ENCODE results near the gene GPC3. TPM values are rescaled to one million over a fixed set of nuclear protein-coding genes. Genes with fewer than 3 reads are reported as not detected.
"Not testable (repeated sequence)": the region's sequence is repeated elsewhere in the genome, so short reads cannot be mapped to it uniquely, and the experiment has no call there.

Gene GPC3
- total RNA-seq, 1 experiment from 2014 or later: not detected

- DNase-seq (ENCODE audit: low read depth): no peak
These were observed 87.7 kb downstream of the GPC3 start for GRCh38 chrX:133897593-133898163.

DNA sequence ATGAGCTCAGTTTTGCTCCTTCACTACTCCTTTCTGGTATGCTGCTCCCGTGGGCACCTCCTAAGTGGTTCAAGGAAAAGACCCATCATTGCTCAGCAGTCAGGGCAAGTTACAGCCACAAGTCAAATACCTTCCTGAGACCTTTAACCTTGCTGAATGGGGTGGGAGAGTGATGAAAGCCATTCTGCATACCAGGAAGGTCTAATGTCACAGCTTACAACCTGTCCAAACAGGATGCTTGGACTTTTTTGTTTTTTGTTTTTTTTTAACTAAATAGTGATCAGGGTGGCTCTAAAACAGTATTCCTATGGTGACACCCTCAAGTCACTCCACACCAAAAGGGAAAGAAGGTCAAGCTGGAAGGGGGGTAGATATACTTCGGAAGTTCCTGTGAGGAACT, 93.1 kb downstream of the GPC3 start:
- no peak for DNase-seq (ENCODE audit: low read depth)

GRCh38 chrX:133888984-133889383, 96.4 kb downstream of the GPC3 start:
- DNase-seq (ENCODE audit: low read depth): no peak

GRCh38 chrX:133888084-133888483, 97.3 kb downstream of the GPC3 start:
- DNase-seq (ENCODE audit: low read depth): not testable (repeated sequence)

- no peak for DNase-seq (ENCODE audit: low read depth)
These were observed 100.7 kb downstream of the GPC3 start for GRCh38 chrX:133884430-133885394.

DNA sequence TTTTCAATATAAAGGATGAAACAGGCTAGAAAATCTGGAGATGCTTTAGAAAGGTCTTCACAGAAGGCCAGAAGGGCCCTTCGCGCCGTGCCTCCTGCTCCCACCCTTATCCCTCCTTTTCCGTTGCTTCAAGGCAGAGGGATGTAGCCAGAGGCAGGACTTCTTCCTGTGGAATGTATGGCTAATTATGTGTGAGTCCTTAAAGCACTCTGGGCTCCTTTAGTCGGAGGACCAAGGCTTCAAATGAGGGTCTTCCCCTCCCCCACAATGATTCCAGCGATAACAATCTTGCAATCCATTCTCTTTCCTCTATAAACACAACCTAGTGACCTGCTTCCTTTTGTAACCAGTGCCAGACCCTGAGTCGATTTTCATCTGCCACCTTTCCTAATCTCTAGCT, 103.5 kb downstream of the GPC3 start:
- DNase-seq (ENCODE audit: low read depth): no peak

GRCh38 chrX:133881007-133881406, 104.4 kb downstream of the GPC3 start:
- no peak for DNase-seq (ENCODE audit: low read depth)

- DNase-seq (ENCODE audit: low read depth): no peak
These were observed 105.4 kb downstream of the GPC3 start for GRCh38 chrX:133880032-133880443.

DNA sequence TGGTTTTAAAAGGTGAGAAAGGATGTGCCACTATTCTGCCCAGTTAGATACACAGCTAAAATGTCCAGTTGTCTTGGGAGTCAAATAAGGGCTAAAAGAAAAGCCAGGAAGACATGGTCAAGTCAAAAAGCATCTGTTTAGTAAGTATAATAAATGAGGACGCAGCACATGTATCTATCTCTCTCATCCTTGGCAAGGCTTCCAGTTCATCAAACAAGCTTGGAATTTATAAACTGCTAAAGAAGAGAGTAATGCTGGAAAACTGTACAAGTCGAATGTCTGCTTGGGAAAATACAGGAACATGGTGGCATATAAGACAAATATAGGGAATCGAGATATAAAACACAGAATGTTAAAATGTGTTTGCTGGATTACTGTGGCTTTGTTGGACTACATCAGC, 106.7 kb downstream of the GPC3 start:
- DNase-seq (ENCODE audit: low read depth): no peak

- no peak for DNase-seq (ENCODE audit: low read depth)
These were observed 108.7 kb downstream of the GPC3 start for GRCh38 chrX:133876646-133877045.

DNA sequence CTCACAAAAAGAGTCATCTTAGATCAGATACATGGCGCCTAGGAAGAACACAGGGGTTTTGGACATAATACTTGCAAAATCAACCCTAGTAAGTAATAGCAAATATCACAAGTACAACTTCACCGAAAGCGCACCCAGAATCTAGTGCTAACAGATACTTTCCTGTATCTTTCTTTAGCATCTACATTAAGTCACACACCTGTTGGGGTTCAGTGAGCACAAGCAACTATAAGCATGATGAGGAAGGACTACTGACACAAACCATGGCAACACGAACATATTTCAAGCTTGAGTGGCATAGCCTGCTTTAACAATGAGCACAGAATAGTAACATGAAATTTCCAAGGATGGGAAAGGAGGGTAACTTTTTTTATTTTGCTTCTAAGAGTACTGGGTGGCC, 116.1 kb downstream of the GPC3 start:
- no peak for DNase-seq (ENCODE audit: low read depth)

DNA sequence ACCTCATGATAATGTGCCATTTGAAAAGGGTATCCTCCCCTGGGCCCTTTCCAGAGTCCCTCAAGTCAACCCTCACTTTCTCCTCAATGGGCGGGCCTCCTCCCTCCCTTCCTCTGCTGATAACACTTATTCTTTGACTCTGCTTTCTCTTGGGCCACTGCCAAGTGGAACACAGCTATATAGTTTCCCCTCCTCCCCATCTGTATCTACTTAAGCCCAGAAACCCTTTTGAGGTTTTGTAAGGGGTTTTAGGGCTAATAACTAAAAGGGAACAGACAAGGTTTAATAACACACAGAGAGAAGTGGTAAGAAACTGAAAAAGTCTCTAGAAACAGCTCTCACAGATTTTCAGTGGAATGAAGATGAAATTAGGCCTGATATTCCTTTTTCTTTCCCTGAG, 116.7 kb downstream of the GPC3 start:
- no peak for DNase-seq (ENCODE audit: low read depth)

DNA sequence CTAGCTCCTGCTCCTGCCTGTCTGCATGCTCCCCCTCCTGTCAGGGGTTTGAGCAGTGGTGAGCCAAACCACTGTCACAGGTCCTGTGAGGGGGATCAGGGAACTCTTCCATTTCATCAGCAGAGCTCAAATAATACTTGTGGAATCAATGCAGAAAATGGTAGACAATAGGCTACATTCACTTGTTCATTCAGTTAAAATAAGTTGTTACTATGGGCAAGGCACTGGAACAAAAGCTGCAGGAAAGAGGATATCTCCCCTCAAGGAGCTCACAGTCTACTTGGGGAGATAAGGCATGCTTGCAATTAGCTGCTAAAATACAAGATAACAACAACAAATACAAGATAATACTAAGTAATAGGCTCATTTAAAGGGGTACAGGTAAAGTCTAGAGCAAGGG, 117.1 kb downstream of the GPC3 start:
- DNase-seq (ENCODE audit: low read depth): no peak

DNA sequence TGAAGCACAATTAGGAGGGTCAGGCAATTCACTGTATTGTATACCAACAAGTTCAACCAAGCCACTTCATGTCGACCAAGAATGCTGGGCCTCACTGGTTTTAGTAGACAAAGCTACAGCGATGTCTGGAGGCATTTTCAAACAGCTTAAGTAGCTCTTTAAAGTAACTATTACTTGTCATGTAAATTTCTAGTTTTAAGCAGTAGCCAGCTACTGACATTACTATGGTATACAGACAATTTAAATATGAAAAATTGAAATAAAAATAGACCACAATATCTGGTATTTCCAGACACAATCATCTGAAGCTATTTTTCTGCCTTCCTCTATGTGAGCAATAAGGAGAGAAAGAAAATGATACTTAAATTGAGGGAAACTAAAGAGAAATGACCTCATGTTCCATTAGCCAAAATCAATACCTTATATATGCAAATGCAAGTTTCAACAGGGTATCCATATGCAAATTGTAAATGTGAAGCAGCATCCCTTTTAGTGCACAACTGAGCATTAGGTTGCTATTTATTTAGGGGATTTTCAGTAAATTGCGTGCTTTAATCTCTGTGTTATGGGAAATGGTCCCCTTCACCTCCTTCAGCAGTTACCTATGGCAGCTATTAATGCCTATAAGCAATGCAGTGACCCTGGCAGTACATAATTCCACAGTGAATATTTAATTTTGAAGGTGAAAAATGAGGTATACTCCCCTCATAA, 119.5 kb downstream of the GPC3 start:
- no peak for DNase-seq (ENCODE audit: low read depth)

DNA sequence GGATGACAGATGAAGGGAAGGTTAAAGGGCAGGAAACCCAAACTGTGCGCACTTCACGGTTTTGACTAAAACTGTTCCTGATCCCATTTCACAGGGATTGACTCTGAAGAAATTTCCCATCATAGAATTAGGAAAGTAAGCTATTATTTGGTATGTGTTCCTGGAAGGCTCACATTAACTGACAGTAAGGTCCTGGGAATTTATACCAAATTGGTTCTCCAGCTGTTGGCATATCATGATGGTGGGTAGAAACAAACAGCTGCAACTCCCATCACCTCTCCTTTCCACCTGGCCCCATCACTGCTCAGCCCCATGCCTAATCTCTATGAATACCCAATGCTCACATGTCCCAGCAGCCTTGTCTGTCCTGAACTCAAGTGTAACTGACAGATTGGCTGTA, 121.2 kb downstream of the GPC3 start:
- no peak for DNase-seq (ENCODE audit: low read depth)

- DNase-seq (ENCODE audit: low read depth): peak; percentile 17
These were observed 125.5 kb downstream of the GPC3 start for GRCh38 chrX:133859860-133860259.

- no peak for DNase-seq (ENCODE audit: low read depth)
These were observed 126.1 kb downstream of the GPC3 start for GRCh38 chrX:133859336-133859735.

GRCh38 chrX:133857640-133858269, 127.6 kb downstream of the GPC3 start:
- DNase-seq (ENCODE audit: low read depth): no peak

DNA sequence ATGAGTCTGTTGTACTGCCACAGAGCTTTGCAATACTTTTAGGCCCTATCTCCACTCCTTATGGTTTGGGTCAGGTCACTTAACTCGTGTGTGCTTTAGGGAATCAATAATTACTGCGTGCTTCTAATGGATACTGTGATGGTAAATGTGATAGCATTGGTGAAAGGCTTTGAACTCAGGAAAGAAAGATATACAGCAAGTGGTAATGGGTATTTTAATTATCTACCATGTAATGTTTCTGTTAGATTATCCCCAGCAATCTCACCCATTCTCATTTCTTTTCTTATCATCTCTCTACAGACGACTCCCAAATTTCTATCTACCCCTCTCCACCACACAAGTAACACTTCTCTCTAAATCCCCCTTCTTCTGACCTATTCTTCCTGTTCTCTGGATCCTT, 128.6 kb downstream of the GPC3 start:
- no peak for DNase-seq (ENCODE audit: low read depth)

DNA sequence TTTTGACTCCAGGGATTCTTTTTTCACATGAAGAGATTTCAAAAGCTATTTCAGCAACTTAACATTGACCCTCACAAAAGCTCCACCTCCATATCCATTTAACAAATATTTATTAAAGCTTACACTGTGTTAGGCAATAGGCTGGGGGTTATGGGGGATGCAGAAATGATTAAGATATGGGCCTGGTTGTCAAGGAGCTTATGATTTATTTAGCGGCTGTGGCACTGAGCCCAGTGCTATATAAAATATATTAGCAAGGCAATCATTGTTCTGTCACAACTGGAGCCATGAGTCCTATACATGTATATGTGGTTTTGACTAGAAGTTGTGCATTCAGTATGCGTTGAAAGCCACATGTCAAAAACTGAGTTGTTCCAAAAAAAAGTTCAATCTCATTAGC, 131.1 kb downstream of the GPC3 start:
- no peak for DNase-seq (ENCODE audit: low read depth)

DNA sequence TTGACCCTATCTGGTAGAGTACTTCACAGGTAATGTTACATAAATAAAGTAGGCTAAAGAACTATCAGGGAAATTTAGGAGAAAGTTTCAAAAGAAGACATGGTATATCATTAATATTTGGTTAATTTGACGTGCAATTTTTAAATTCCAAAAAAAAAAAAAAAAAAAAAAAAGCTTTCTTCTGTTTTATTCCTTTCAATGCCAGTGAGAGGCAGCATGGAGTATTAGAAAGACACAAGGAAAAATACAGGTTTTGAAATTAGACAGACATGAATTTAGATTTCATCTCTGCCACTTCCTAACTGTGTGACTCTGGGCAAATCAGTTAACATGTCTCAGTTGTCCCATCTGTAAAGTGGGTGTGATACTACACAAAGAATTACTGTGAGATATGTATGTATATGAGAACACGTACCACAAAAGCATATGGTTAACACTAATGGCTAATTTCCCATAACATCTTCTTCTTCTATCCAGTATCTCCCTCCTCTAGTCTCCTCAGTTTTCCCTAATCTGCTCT, 132.5 kb downstream of the GPC3 start:
- DNase-seq (ENCODE audit: low read depth): no peak

DNA sequence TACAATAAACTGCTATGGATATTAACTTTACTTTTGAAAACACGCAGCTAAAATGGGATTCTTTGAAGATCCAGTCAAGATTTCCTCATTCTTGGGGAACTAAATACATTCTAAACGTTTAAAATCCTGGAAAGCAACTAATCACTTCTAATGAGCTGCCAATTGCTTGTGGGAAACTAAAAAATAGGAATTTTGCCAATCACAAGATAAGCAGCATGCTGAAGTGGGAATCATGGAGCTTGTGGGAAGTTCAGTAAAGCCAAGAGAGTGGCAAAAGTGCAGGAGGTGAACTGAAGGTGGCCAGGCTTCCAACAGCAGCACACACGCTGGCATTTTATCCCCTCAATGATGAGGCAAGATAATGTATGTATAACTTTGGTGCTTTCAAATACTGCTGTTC, 133.0 kb downstream of the GPC3 start:
- DNase-seq (ENCODE audit: low read depth): no peak
